ENCODE results near the gene GRIN2C.

GRIN2C gene

DNA sequence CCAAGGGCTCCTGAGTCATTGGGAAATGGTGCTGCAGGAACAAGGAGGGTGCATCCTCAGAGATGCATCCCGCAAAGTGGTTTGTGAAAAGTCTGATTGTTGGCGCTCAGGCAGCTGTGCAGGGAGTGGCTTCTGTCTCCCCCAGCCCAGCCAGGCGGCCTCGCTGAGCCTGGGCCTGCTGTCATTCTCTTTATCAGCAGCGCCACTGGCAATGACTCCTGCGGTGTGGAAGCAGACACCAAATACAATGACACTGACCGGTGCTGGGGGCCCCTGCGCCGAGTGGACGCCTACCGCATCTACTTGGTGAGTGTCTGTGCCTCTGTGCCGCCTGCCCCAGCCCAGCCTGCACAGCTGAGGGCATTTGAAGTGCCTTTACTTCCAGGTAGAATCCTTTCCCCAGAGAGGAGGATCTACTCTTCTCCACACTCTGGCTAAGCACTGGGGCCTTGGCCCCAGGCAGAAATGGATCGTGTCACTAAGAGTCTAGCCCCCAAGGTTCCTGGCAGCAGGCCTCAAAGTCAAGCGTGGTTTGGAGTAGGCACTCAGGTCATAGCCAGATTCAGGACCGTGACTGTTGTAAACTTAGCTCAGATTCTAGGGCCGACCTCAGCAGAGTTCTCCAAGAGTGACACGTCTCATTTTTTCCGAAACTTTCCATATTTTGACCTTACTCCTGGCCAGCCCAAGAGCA, 64.2 kb downstream of the GRIN2C start:
- Histone ChIP-seq H2AFZ (ENCODE audit: low read length) (no peak overlapping the region), H3K79me1 (ENCODE audit: low read depth, low read length) (no peaks in the 10 kb centered on the region), H2BK5ac (ENCODE audit: low read length) (no peak overlapping the region), H3K4me3 (ENCODE audit: low read length in 2 of 2) (no peak overlapping the region), H3K36me3 (replicated peaks in 1 of 2; ENCODE audit: control insufficient read depth in 2 of 2, insufficient read depth in 2 of 2, low read length in 2 of 2) (peaks cover 37 to 76% of the 10 kb centered on the region in 2 donors), H2BK120ac (ENCODE audit: low read depth, low read length) (no peak overlapping the region), H4K91ac (ENCODE audit: low read depth, low read length, poor library complexity) (no peak overlapping the region), H3K9me3 (replicated peaks in 1 of 2; ENCODE audit: control insufficient read depth in 2 of 2, insufficient read depth in 1 of 2, low read depth in 1 of 2, low read length in 2 of 2) (no peaks in the 10 kb centered on the region), H3K4ac (ENCODE audit: low read length) (no peak overlapping the region), H4K8ac (ENCODE audit: low read depth, low read length) (no peak overlapping the region), H3K27ac (replicated peaks; ENCODE audit: low read length) (no peak overlapping the region), H3K4me1 (ENCODE audit: control insufficient read depth in 2 of 2, insufficient read depth in 1 of 2, low read depth in 1 of 2, low read length in 2 of 2) (no peaks in the 10 kb centered on the region), H3K4me2 (ENCODE audit: insufficient read depth, low read length, poor library complexity, severe bottlenecking) (no peak overlapping the region), H3K18ac (ENCODE audit: low read length) (no peak overlapping the region), H3K23ac (ENCODE audit: low read depth, low read length, poor library complexity) (no peak overlapping the region), H3K27me3 (ENCODE audit: control insufficient read depth in 3 of 3, insufficient read depth in 3 of 3, low read depth in 1 of 3, low read length in 3 of 3) (no peaks in the 10 kb centered on the region), H3K14ac (ENCODE audit: low read length) (no peak overlapping the region), H3K9ac (ENCODE audit: low read depth, low read length, poor library complexity) (no peak overlapping the region), H2BK15ac (ENCODE audit: low read length) (no peak overlapping the region), H2AK5ac (ENCODE audit: low read depth, low read length) (no peak overlapping the region), H2BK12ac (ENCODE audit: low read length) (no peak overlapping the region)
- no CpG with 5 or more reads among the region's 18 CpGs for WGBS, 2 donors (ENCODE audit: extremely low coverage in 2 of 2, insufficient read length in 2 of 2, insufficient replicate concordance in 1 of 2)
- no peak for DNase-seq (ENCODE audit: low spot score)

DNA sequence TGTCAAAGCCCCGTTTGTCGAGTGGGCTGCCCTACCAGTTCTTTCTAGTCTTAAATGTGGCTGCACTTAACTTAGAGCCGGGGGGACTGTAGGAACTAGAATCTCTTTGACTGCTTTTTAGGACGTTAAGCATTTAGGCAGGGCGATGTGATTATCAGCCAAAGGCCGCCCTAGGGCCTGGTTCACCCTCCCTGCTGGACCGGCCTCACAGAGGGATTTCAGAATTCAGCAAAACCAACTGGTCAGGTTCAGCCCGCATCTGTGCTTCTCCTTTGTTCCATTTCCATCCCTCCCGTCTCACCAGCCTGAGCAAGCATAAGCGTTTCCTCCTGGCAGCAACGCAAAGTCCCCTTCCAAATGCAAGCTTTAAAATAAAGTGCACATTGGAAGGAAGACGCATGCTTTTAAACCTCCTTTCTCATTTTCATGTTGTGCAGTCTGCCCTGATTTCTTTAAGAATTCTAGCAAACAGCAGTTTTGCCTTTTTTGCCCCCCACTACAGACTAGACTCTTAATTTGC, 67.0 kb downstream of the GRIN2C start:
- H2BK15ac ChIP-seq (ENCODE audit: low read length), result no peak overlapping the region
- no peak overlapping the region for H2AK5ac ChIP-seq (ENCODE audit: low read depth, low read length)
- no peak overlapping the region for H3K27ac ChIP-seq (replicated peaks; ENCODE audit: low read length)
- no peak overlapping the region for H2BK120ac ChIP-seq (ENCODE audit: low read depth, low read length)
- H3K4me1 ChIP-seq (ENCODE audit: control insufficient read depth in 2 of 2, insufficient read depth in 1 of 2, low read depth in 1 of 2, low read length in 2 of 2), result no peaks in the 10 kb centered on the region
- WGBS, 2 donors (ENCODE audit: extremely low coverage in 2 of 2, insufficient read length in 2 of 2, insufficient replicate concordance in 1 of 2), result no CpG with 5 or more reads among the region's 12 CpGs
- H3K4ac ChIP-seq (ENCODE audit: low read length), result no peak overlapping the region
- no peak overlapping the region for H2BK12ac ChIP-seq (ENCODE audit: low read length)
- H3K36me3 ChIP-seq (replicated peaks in 1 of 2; ENCODE audit: control insufficient read depth in 2 of 2, insufficient read depth in 2 of 2, low read length in 2 of 2), result peaks cover 37 to 65% of the 10 kb centered on the region in 2 donors
- no peaks in the 10 kb centered on the region for H3K79me1 ChIP-seq (ENCODE audit: low read depth, low read length)
- no peak for DNase-seq (ENCODE audit: low spot score)
- H3K27me3 ChIP-seq (ENCODE audit: control insufficient read depth in 3 of 3, insufficient read depth in 3 of 3, low read depth in 1 of 3, low read length in 3 of 3), result no peaks in the 10 kb centered on the region
- H4K8ac ChIP-seq (ENCODE audit: low read depth, low read length), result no peak overlapping the region
- H2AFZ ChIP-seq (ENCODE audit: low read length), result no peak overlapping the region
- no peak overlapping the region for H3K4me3 ChIP-seq (ENCODE audit: low read length in 2 of 2)
- no peaks in the 10 kb centered on the region for H3K9me3 ChIP-seq (replicated peaks in 1 of 2; ENCODE audit: control insufficient read depth in 2 of 2, insufficient read depth in 1 of 2, low read depth in 1 of 2, low read length in 2 of 2)
- H3K23ac ChIP-seq (ENCODE audit: low read depth, low read length, poor library complexity), result no peak overlapping the region
- H3K9ac ChIP-seq (ENCODE audit: low read depth, low read length, poor library complexity), result no peak overlapping the region
- H2BK5ac ChIP-seq (ENCODE audit: low read length), result no peak overlapping the region
- H3K14ac ChIP-seq (ENCODE audit: low read length), result no peak overlapping the region
- H3K18ac ChIP-seq (ENCODE audit: low read length), result no peak overlapping the region
- no peak overlapping the region for H3K4me2 ChIP-seq (ENCODE audit: insufficient read depth, low read length, poor library complexity, severe bottlenecking)
- H4K91ac ChIP-seq (ENCODE audit: low read depth, low read length, poor library complexity), result no peak overlapping the region

Data from neuronal stem cell (in vitro differentiated cells).